Neuronal stem cell (in vitro differentiated cells): ENCODE data around the gene SPCS1.

Experiments
- DNase-seq: peaks from one replicate; pipeline ENCODE4 v3.0.0-alpha.2; 2013; ENCODE audit warnings: low spot score
- H2AFZ ChIP-seq: one replicate; pipeline ENCODE4 v1.6.1; 2013; ENCODE audit warnings: mild to moderate bottlenecking, low read length, inconsistent platforms
- H2AK5ac ChIP-seq: 2 replicates; pipeline ENCODE4 v1.6.1; 2013; ENCODE audit warnings: low read depth, mild to moderate bottlenecking, inconsistent platforms, low read length, moderate library complexity, mixed read lengths
- H2BK120ac ChIP-seq: 2 replicates; pipeline ENCODE4 v1.6.1; 2013; ENCODE audit warnings: low read depth, mild to moderate bottlenecking, inconsistent platforms, low read length, moderate library complexity, mixed read lengths
- H2BK12ac ChIP-seq: one replicate; pipeline ENCODE4 v1.6.1; 2013; ENCODE audit warnings: low read length, inconsistent platforms
- H2BK15ac ChIP-seq: 2 replicates; pipeline ENCODE4 v1.6.1; 2013; ENCODE audit warnings: mild to moderate bottlenecking, low read length, inconsistent platforms, mixed read lengths
- H2BK5ac ChIP-seq: one replicate; pipeline ENCODE4 v1.6.1; 2013; ENCODE audit warnings: inconsistent platforms, mild to moderate bottlenecking, low read length, moderate library complexity
- H3K14ac ChIP-seq: one replicate; pipeline ENCODE4 v1.6.1; 2013; ENCODE audit warnings: low read length, inconsistent platforms
- H3K18ac ChIP-seq: 2 replicates; pipeline ENCODE4 v1.6.1; 2013; ENCODE audit warnings: low read length, inconsistent platforms
- H3K23ac ChIP-seq: 2 replicates; pipeline ENCODE4 v1.6.1; 2013; ENCODE audit warnings: low read depth, mild to moderate bottlenecking, mixed read lengths, low read length, inconsistent platforms; ENCODE audit not compliant: poor library complexity
- H3K27ac ChIP-seq: replicated peaks from 3 replicates; pipeline ENCODE4 v1.5.1; 2013; ENCODE audit warnings: low read length, inconsistent platforms
- H3K27me3 ChIP-seq, 3 experiments: 2 replicates each; pipeline ENCODE4 v1.6.1; 2013; ENCODE audit warnings: low read length in 3 of 3, mild to moderate bottlenecking in 2 of 3, inconsistent platforms in 1 of 3, low read depth in 1 of 3, mixed read lengths in 1 of 3, moderate library complexity in 1 of 3; ENCODE audit not compliant: control insufficient read depth in 3 of 3, insufficient read depth in 3 of 3
- H3K36me3 ChIP-seq, 2 donors: replicated peaks in 1 of 2; 2 replicates each; pipeline ENCODE4 v1.6.1; 2013; ENCODE audit warnings: low read length in 2 of 2; ENCODE audit not compliant: control insufficient read depth in 2 of 2, insufficient read depth in 2 of 2
- H3K4ac ChIP-seq: 2 replicates; pipeline ENCODE4 v1.6.1; 2013; ENCODE audit warnings: inconsistent platforms, mild to moderate bottlenecking, low read length, moderate library complexity
- H3K4me1 ChIP-seq, 2 donors: 1 replicate in 1 of 2; 2 replicates in 1 of 2; pipeline ENCODE4 v1.6.1; 2013; ENCODE audit warnings: low read length in 2 of 2, low read depth in 1 of 2; ENCODE audit not compliant: control insufficient read depth in 2 of 2, insufficient read depth in 1 of 2
- H3K4me2 ChIP-seq: one replicate; pipeline ENCODE4 v1.6.1; 2013; ENCODE audit warnings: mild to moderate bottlenecking, low read length, inconsistent platforms; ENCODE audit not compliant: insufficient read depth, poor library complexity, severe bottlenecking
- H3K4me3 ChIP-seq, 2 donors: 2 replicates each; pipeline ENCODE4 v1.5.1; 2013; ENCODE audit warnings: low read length in 2 of 2, mild to moderate bottlenecking in 2 of 2, inconsistent platforms in 1 of 2, moderate library complexity in 1 of 2
- H3K79me1 ChIP-seq: one replicate; pipeline ENCODE4 v1.6.1; 2013; ENCODE audit warnings: low read depth, mild to moderate bottlenecking, inconsistent platforms, low read length, moderate library complexity
- H3K9ac ChIP-seq: one replicate; pipeline ENCODE4 v1.6.1; 2013; ENCODE audit warnings: mild to moderate bottlenecking, low read depth, low read length, inconsistent platforms; ENCODE audit not compliant: poor library complexity
- H3K9me3 ChIP-seq, 2 donors: replicated peaks in 1 of 2; 2 replicates each; pipeline versions ENCODE3 to v1.6.1; 2013; ENCODE audit warnings: low read length in 2 of 2, mild to moderate bottlenecking in 2 of 2, inconsistent platforms in 1 of 2, low read depth in 1 of 2, mixed read lengths in 1 of 2, moderate library complexity in 1 of 2; ENCODE audit not compliant: control insufficient read depth in 2 of 2, insufficient read depth in 1 of 2
- H4K8ac ChIP-seq: one replicate; pipeline ENCODE4 v1.6.1; 2013; ENCODE audit warnings: low read depth, mild to moderate bottlenecking, inconsistent platforms, low read length, moderate library complexity
- H4K91ac ChIP-seq: one replicate; pipeline ENCODE4 v1.6.1; 2013; ENCODE audit warnings: low read length, low read depth, mild to moderate bottlenecking, inconsistent platforms; ENCODE audit not compliant: poor library complexity
- WGBS, 2 donors: extraction: QIAGEN DNeasy Blood & Tissue Kit; methylation state at CpG; one replicate each; pipeline ENCODE4 v1.1.7; 2013; ENCODE audit warnings: missing lambda C conversion rate in 2 of 2, mixed read lengths in 1 of 2; ENCODE audit not compliant: insufficient read length in 2 of 2, insufficient replicate concordance in 1 of 2; ENCODE audit errors: extremely low coverage in 2 of 2; 5-methylcytosine and 5-hydroxymethylcytosine counted together

The SPCS1 gene

GRCh38 chr3:52683611-52684010 lies 22.3 kb upstream of the SPCS1 start:
- no peaks in the 10 kb centered on the region for H3K9me3 ChIP-seq
- H2BK120ac ChIP-seq = no peak overlapping the region
- H3K4me1 ChIP-seq = peaks cover 2 to 22% of the 10 kb centered on the region in 2 donors
- H2BK12ac ChIP-seq = no peak overlapping the region
- no peak overlapping the region for H2BK15ac ChIP-seq
- H4K91ac ChIP-seq = no peak overlapping the region
- H3K4me2 ChIP-seq = no peak overlapping the region
- no peak for DNase-seq
- H3K27me3 ChIP-seq = no peaks in the 10 kb centered on the region
- H3K23ac ChIP-seq = no peak overlapping the region
- H3K14ac ChIP-seq = no peak overlapping the region
- peaks cover 16 to 67% of the 10 kb centered on the region in 2 donors for H3K36me3 ChIP-seq
- H3K9ac ChIP-seq = no peak overlapping the region
- no peak overlapping the region for H3K18ac ChIP-seq
- H2AFZ ChIP-seq = no peak overlapping the region
- no peak overlapping the region for H3K4me3 ChIP-seq
- H3K79me1 ChIP-seq = peaks cover 2% of the 10 kb centered on the region
- WGBS, 2 donors = no CpG with 5 or more reads among the region's 6 CpGs
- H3K27ac ChIP-seq = no peak overlapping the region
- H2AK5ac ChIP-seq = no peak overlapping the region
- no peak overlapping the region for H2BK5ac ChIP-seq
- no peak overlapping the region for H3K4ac ChIP-seq
- H4K8ac ChIP-seq = no peak overlapping the region

GRCh38 chr3:52684184-52684583 lies 21.7 kb upstream of the SPCS1 start:
- Histone ChIP-seq H2AFZ (no peak overlapping the region), H3K27ac (no peak overlapping the region)

GRCh38 chr3:52685285-52685708 lies 20.6 kb upstream of the SPCS1 start:
- no peak overlapping the region for H3K4ac ChIP-seq
- H3K4me2 ChIP-seq = peak overlapping the region; percentile 41
- no peaks in the 10 kb centered on the region for H3K27me3 ChIP-seq
- H3K18ac ChIP-seq = peak overlapping the region; percentile 99
- no peak overlapping the region for H4K91ac ChIP-seq
- H2AK5ac ChIP-seq = no peak overlapping the region
- H3K36me3 ChIP-seq = peaks cover 23 to 66% of the 10 kb centered on the region in 2 donors
- no peak overlapping the region for H4K8ac ChIP-seq
- peak overlapping the region; percentile 89 for H2AFZ ChIP-seq
- no peaks in the 10 kb centered on the region for H3K9me3 ChIP-seq
- H2BK120ac ChIP-seq = no peak overlapping the region
- no CpG with 5 or more reads among the region's 41 CpGs for WGBS, 2 donors
- H3K4me1 ChIP-seq = peaks cover 2 to 22% of the 10 kb centered on the region in 2 donors
- peak overlapping the region; percentile 96 for H3K23ac ChIP-seq
- peak overlapping the region; percentile 79 for H3K9ac ChIP-seq
- peak overlapping the region; percentile 81 to 95 for H3K4me3 ChIP-seq
- H3K14ac ChIP-seq = peak overlapping the region; percentile 97
- H2BK12ac ChIP-seq = no peak overlapping the region
- H2BK5ac ChIP-seq = no peak overlapping the region
- peaks cover 2% of the 10 kb centered on the region for H3K79me1 ChIP-seq
- H2BK15ac ChIP-seq = no peak overlapping the region
- peak overlapping the region; percentile 95 for H3K27ac ChIP-seq
- DNase-seq = no peak

More at GRCh38 chr3:52684184-52684583, 21.7 kb upstream of the SPCS1 start:
- no peak overlapping the region for H3K23ac ChIP-seq
- no CpG with 5 or more reads among the region's 5 CpGs for WGBS, 2 donors
- peak overlapping the region in 1 of 2 donors; percentile 81 for H3K4me3 ChIP-seq
- H3K79me1 ChIP-seq = peaks cover 2% of the 10 kb centered on the region
- no peak overlapping the region for H2AK5ac ChIP-seq
- no peak overlapping the region for H3K14ac ChIP-seq
- no peak overlapping the region for H3K9ac ChIP-seq
- H4K91ac ChIP-seq = no peak overlapping the region
- peaks cover 18 to 67% of the 10 kb centered on the region in 2 donors for H3K36me3 ChIP-seq
- no peak overlapping the region for H4K8ac ChIP-seq
- no peak overlapping the region for H3K4ac ChIP-seq
- H3K18ac ChIP-seq = no peak overlapping the region
- H3K4me1 ChIP-seq = peaks cover 2 to 22% of the 10 kb centered on the region in 2 donors
- DNase-seq = no peak
- no peak overlapping the region for H2BK15ac ChIP-seq
- H3K27me3 ChIP-seq = no peaks in the 10 kb centered on the region
- H3K9me3 ChIP-seq = no peaks in the 10 kb centered on the region
- no peak overlapping the region for H2BK5ac ChIP-seq
- no peak overlapping the region for H2BK12ac ChIP-seq
- no peak overlapping the region for H3K4me2 ChIP-seq
- no peak overlapping the region for H2BK120ac ChIP-seq

GRCh38 chr3:52685709-52686691 lies 19.9 kb upstream of the SPCS1 start, which contains the start of the genes GNL3 and PBRM1:
GNL3 (plus strand) TSS chr3:52686032; CDS start chr3:52686093, 61 bp downstream.
PBRM1 (minus strand) TSS chr3:52685913.
- no peak within 1 kb of the TSS for H2BK120ac ChIP-seq
- H3K9ac ChIP-seq = peak within 1 kb of the TSS; percentile 94
- H2AFZ ChIP-seq = peak within 1 kb of the TSS; percentile 89
- peak within 1 kb of the TSS; percentile 99 for H3K18ac ChIP-seq
- peaks cover 26 to 66% of the 10 kb centered on the region in 2 donors for H3K36me3 ChIP-seq
- peak within 1 kb of the TSS; percentile 95 for H3K27ac ChIP-seq
- H3K4me2 ChIP-seq = peak within 1 kb of the TSS; percentile 49
- no peak within 1 kb of the TSS for H2BK12ac ChIP-seq
- H3K4me3 ChIP-seq = peak within 1 kb of the TSS; percentile 81 to 95
- peak within 1 kb of the TSS; percentile 96 for H3K23ac ChIP-seq
- peak; percentile 93 for DNase-seq
- H3K4ac ChIP-seq = no peak within 1 kb of the TSS
- no CpG with 5 or more reads among the region's 82 CpGs for WGBS, 2 donors
- no peaks in the 10 kb centered on the region for H3K9me3 ChIP-seq
- H4K8ac ChIP-seq = no peak within 1 kb of the TSS
- H2BK15ac ChIP-seq = no peak within 1 kb of the TSS
- peaks cover under 1% of the 10 kb centered on the region for H3K79me1 ChIP-seq
- H2BK5ac ChIP-seq = no peak within 1 kb of the TSS
- H2AK5ac ChIP-seq = no peak within 1 kb of the TSS
- H3K27me3 ChIP-seq = no peaks in the 10 kb centered on the region
- H4K91ac ChIP-seq = peak within 1 kb of the TSS; percentile 76
- H3K4me1 ChIP-seq = peaks cover 2 to 22% of the 10 kb centered on the region in 2 donors
- peak within 1 kb of the TSS; percentile 97 for H3K14ac ChIP-seq
